ENCODE data around the gene ZNF764. TPM values are rescaled to one million over a fixed set of nuclear protein-coding genes. Genes with fewer than 3 reads are reported as not detected.
A peak's percentile ranks its signal among the peaks of the same experiment; 100 is the strongest.
"Not testable (repeated sequence)": the region's sequence is repeated elsewhere in the genome, so short reads cannot be mapped to it uniquely, and the experiment has no call there.

Gene ZNF764
- total RNA-seq, 4 donors from 2014 or later = 17.9 to 48.0 (median 23.2) TPM

GRCh38 chr16:30524575-30525568 is 33.3 kb downstream of the ZNF764 start:
- in situ Hi-C loops (cut with MboI; ENCODE audit: low pct_ligation_motif_present in 1 of 4, low pct_unique_long_range_greater_than_20kb in 1 of 4, low sequenced_read_pairs in 3 of 4) = loop anchor here in 2 of 4 donors (10.0 kb wide), 2 partner anchors 80 to 90 kb away; partner anchors contain the start of genes DCTPP1 (in 1 of the 2) and SEPHS2 (in 1 of the 2)
- DNase-seq = no peak
- Histone ChIP-seq H3K9me3 (no peaks in the 10 kb centered on the region), H3K4me1 (peaks cover 14 to 39% (median 20%) of the 10 kb centered on the region in 4 donors), H3K27me3 (no peaks in the 10 kb centered on the region), H3K36me3 (no peaks in the 10 kb centered on the region), H3K27ac (peak overlapping the region in 2 of 4 donors; percentile 97 to 99), H3K4me3 (no peak overlapping the region)
- TF ChIP-seq POLR2A (IDR thresholded peaks at IDR 0.05) = no peak
- no peak for TF ChIP-seq EP300 (IDR thresholded peaks at IDR 0.05; ENCODE audit: low read depth)
- TF ChIP-seq CTCF (IDR thresholded peaks at IDR 0.05) = no peak
- no peak for TF ChIP-seq POLR2AphosphoS5 (IDR thresholded peaks at IDR 0.05)
- intact Hi-C loops (cut with DNase I; ENCODE audit: low total_unique reads) = loop anchor here (10.0 kb wide), 1 partner anchor 80 kb away; the partner anchor contains the start of gene SEPHS2
- 93% methylated on average over 48 of the region's 60 CpGs; no CpG with 5 or more reads in 1 of the 2 donors for WGBS, 2 donors (ENCODE audit: low coverage in 1 of 2)

DNA sequence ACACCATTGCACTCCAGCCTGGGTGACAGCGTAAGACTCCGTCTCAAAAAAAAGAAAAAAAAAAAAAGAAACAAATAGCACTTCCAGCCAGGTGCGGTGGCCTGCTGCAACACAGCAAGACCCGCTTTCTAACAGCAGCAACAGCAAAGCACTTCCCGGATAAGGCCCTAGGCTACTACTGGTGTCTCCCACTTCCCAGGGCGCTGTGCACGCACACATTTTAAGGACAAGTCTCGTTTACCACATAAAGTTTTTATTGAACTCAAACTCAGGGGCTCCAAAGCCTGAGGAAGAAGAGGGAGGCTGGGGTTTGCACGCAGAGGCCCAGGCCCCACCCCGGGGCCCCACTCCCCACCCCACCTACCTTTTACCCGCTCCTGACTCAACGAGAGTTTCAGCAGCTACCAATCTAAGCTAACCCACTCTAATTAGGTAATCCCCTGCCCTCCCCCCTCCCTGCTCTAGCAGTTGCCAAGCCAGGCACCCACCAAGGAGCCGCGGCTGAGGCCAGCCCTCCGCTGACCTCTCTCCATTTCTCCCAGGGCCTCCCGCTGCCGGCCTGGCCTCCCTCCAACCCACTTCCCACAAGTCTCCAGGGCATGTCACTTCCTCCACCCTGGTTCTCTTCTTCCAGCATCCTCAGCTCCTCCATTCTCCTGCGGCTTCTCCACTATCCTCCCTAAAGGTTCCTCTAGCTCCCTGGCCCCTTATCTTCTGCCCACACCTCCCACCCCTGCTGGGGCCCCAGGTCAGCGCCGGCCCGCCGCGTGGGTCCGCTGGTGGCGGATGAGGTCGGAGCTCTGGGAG is 34.2 kb downstream of the ZNF764 start:
- H3K27ac ChIP-seq = no peak overlapping the region
- no peaks in the 10 kb centered on the region for H3K36me3 ChIP-seq
- H3K4me3 ChIP-seq = no peak overlapping the region
- intact Hi-C loops (cut with DNase I; ENCODE audit: low total_unique reads) (loop anchor here (10.0 kb wide), 1 partner anchor 79 kb away; the partner anchor contains the start of gene SEPHS2), in situ Hi-C loops (cut with MboI; ENCODE audit: low pct_ligation_motif_present in 1 of 4, low pct_unique_long_range_greater_than_20kb in 1 of 4, low sequenced_read_pairs in 3 of 4) (loop anchor here in 2 of 4 donors (10.0 kb wide), 2 partner anchors 79 to 89 kb away; partner anchors contain the start of genes DCTPP1 (in 1 of the 2) and SEPHS2 (in 1 of the 2))
- TF ChIP-seq POLR2A (IDR thresholded peaks at IDR 0.05) = no peak
- no peak for TF ChIP-seq CTCF (IDR thresholded peaks at IDR 0.05)
- no peak for TF ChIP-seq POLR2AphosphoS5 (IDR thresholded peaks at IDR 0.05)
- TF ChIP-seq EP300 (IDR thresholded peaks at IDR 0.05; ENCODE audit: low read depth) = no peak
- no peak for DNase-seq
- peaks cover 14 to 39% (median 20%) of the 10 kb centered on the region in 4 donors for H3K4me1 ChIP-seq
- WGBS, 2 donors (ENCODE audit: low coverage in 1 of 2) = 80% methylated on average over 10 to 26 of the region's 26 CpGs
- H3K9me3 ChIP-seq = no peaks in the 10 kb centered on the region
- H3K27me3 ChIP-seq = no peaks in the 10 kb centered on the region

DNA sequence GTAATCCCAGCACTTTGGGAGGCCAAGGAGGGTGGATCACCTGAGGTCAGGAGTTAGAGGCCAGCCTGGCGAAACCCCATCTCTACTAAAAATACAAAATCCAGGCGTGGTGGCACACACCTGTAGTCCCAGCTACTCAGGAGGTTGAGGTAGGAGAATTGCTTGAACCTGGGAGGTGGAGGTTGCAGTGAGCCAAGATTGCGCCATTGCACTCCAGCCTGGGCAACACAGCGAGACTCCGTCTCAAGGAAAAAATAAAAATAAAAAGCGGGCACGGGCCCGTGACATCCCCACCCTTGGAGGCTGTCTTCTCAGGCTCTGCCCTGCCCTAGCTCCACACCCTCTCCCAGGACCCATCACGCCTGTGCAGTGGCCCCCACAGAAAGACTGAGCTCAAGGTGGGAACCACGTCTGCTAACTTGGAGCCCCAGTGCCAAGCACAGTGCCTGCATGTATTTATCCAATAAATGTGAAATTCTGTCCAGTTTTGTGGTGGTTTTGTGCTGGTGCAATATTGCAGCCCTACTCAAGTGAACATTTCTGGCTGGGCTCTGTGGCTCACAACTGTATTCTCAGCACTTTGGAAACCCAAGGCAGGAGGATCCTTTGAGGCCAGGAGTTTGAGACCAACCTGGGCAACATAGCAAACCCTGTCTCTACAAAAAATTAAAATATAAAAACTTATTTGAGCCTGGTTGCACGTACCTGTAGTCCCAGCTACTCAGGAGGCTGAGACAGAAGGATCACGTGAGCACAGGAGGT is 35.3 kb downstream of the ZNF764 start:
- Histone ChIP-seq H3K4me1 (peaks cover 8 to 33% (median 13%) of the 10 kb centered on the region in 4 donors), H3K27ac (peak overlapping the region; percentile 7 to 23 (median 18))
- WGBS, 2 donors (ENCODE audit: low coverage in 1 of 2) = 53 to 79% methylated on average over 4 to 12 of the region's 12 CpGs
- H3K27me3 ChIP-seq, H3K9me3 ChIP-seq, H3K36me3 ChIP-seq, H3K4me3 ChIP-seq, DNase-seq: not testable (repeated sequence)
- in situ Hi-C loops (cut with MboI; ENCODE audit: low pct_ligation_motif_present in 1 of 4, low pct_unique_long_range_greater_than_20kb in 1 of 4, low sequenced_read_pairs in 3 of 4) = loop anchor here in 2 of 4 donors (10.0 kb wide), 2 partner anchors 78 to 88 kb away; partner anchors contain the start of genes DCTPP1 (in 1 of the 2) and SEPHS2 (in 1 of the 2)
- intact Hi-C loops (cut with DNase I; ENCODE audit: low total_unique reads) = loop anchor here (10.0 kb wide), 1 partner anchor 78 kb away; the partner anchor contains the start of gene SEPHS2

Data from transverse colon (tissue), 4 donors.